Mucosa of descending colon (tissue), 3 donors: ENCODE results near the gene OR1I1. TPM values are rescaled to one million over a fixed set of nuclear protein-coding genes. Genes with fewer than 3 reads are reported as not detected.

ENCODE experiments used
- ATAC-seq: fragments of 200-7000 bp; cut with Tn5 transposase; one replicate; pipeline ENCODE4 v1.9.1; 2020; ENCODE audit warnings: mild to moderate bottlenecking, moderate library complexity
- DNase-seq, 3 donors: peaks; one replicate each; pipeline ENCODE4 v3.0.0-alpha.2; 2020
- H3K36me3 ChIP-seq: fragments of 200-600 bp; one replicate; pipeline ENCODE4 v1.8.0; 2021; ENCODE audit warnings: low read depth, mild to moderate bottlenecking
- H3K4me1 ChIP-seq: fragments of 200-600 bp; one replicate; pipeline ENCODE4 v1.8.0; 2021; ENCODE audit warnings: low read depth, mild to moderate bottlenecking
- H3K4me3 ChIP-seq: fragments of 200-600 bp; one replicate; pipeline ENCODE4 v1.8.0; 2021; ENCODE audit warnings: mild to moderate bottlenecking
- H3K9me3 ChIP-seq: fragments of 200-600 bp; one replicate; pipeline ENCODE4 v1.8.0; 2021; ENCODE audit warnings: mild to moderate bottlenecking
- intact Hi-C, 2 donors: fragments of 100-400 bp; cut with DNase I in 1 of 2; cut with micrococcal nuclease in 1 of 2; formaldehyde crosslinking; loops; one replicate each; pipeline versions ENCODE4 v1.11.0 to v1.11.1; 2022; cut with DNase I, micrococcal nuclease
- total RNA-seq, 3 donors: library from RNA; stranded (reverse); fragmentation: NEBNext Ultra II Directional in 2 of 3; extraction: Animal tissue kit (Norgen Biotek cat#: 25700) in 2 of 3; gene quantifications; one replicate each; pipeline versions ENCODE4 v1.2.1 to v1.2.4, GENCODE V29; 2021 to 2023
- TF ChIP-seq, protein P1 (sequence below): fragments of 200-600 bp; IDR thresholded peaks from one replicate; pipeline ENCODE4 v1.8.0; 2022; ENCODE audit warnings: antibody characterized with exemption, mild to moderate bottlenecking
- donor health status: DM: no; HTN: no; CAD: no; lungs with moderate emphysema.
- donor health status: DM: no; HTN: no; CAD: no.
- donor health status: DM: no; HTN: yes; CAD: no.

The OR1I1 gene
- total RNA-seq, 3 donors from 2014 or later = not detected

DNA sequence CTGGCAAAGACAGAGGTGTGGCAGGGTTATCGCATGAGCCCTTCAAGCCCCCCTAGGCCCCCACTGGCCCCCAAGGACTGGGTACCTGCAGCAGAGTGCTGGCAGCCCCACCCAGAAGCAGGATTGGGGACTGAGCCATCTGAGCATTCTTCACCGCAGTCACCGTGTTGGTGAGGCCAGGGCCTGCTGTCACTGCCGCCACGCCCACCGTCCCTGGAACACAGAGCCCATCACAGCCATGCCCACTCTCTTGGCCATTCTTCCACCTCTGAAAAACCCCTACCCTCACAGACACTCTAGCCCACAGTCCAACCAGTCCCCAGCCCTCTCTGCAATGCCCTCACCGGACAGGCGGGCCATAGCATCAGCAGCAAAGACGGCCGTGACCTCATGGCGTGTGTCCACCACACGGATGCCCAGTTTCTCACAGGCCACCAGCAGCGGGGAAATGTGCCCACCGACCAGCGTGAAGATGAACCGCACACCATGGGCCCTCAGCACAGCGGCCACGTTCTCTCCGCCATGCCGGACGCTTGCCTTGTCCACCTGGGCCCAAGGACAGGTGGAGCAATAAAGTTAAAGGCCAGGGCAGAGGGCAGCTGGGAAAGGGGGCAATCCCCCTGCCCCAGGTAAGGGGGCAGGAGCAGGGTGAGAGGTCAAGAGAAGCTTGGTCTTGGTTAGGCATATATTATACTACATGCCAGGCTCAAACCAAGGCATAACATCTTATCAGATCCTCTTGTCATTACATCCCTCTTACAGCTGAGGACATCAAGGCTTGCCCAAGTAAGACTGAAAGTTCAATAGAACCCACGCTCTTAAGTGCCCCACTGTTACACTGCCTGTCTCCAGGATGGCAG, 41.2 kb downstream of the OR1I1 start:
- Histone ChIP-seq H3K4me3 (no peak overlapping the region), H3K36me3 (no peaks in the 10 kb centered on the region), H3K9me3 (no peaks in the 10 kb centered on the region), H3K4me1 (peaks cover 12% of the 10 kb centered on the region)
- DNase-seq = no peak
- TF ChIP-seq, protein P1, sequence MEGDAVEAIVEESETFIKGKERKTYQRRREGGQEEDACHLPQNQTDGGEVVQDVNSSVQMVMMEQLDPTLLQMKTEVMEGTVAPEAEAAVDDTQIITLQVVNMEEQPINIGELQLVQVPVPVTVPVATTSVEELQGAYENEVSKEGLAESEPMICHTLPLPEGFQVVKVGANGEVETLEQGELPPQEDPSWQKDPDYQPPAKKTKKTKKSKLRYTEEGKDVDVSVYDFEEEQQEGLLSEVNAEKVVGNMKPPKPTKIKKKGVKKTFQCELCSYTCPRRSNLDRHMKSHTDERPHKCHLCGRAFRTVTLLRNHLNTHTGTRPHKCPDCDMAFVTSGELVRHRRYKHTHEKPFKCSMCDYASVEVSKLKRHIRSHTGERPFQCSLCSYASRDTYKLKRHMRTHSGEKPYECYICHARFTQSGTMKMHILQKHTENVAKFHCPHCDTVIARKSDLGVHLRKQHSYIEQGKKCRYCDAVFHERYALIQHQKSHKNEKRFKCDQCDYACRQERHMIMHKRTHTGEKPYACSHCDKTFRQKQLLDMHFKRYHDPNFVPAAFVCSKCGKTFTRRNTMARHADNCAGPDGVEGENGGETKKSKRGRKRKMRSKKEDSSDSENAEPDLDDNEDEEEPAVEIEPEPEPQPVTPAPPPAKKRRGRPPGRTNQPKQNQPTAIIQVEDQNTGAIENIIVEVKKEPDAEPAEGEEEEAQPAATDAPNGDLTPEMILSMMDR = no peak
- intact Hi-C loops = no loop called here
- ATAC-seq = no peak

DNA sequence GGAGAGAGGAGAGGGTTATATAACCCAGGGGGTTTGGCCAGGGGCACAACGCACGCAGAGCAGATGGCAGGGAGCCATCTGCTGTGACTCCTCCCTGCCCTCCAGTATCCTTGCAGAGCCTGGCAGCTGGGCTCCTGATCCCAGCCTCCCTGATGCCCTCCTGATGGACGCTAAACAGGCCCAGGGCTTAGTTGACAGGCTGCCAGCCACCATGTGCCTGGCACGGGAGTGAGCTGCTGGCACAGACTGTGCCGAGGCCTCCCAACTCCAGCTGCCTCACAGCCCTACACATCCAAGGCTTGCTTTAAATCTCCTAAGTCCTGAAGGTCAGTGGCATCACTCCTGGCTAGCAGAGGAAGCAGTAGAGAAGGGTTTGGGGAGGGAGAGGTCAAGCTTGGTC, 41.9 kb downstream of the OR1I1 start:
- Histone ChIP-seq H3K9me3 (no peaks in the 10 kb centered on the region), H3K36me3 (no peaks in the 10 kb centered on the region)
- TF ChIP-seq, protein P1 = no peak

DNA sequence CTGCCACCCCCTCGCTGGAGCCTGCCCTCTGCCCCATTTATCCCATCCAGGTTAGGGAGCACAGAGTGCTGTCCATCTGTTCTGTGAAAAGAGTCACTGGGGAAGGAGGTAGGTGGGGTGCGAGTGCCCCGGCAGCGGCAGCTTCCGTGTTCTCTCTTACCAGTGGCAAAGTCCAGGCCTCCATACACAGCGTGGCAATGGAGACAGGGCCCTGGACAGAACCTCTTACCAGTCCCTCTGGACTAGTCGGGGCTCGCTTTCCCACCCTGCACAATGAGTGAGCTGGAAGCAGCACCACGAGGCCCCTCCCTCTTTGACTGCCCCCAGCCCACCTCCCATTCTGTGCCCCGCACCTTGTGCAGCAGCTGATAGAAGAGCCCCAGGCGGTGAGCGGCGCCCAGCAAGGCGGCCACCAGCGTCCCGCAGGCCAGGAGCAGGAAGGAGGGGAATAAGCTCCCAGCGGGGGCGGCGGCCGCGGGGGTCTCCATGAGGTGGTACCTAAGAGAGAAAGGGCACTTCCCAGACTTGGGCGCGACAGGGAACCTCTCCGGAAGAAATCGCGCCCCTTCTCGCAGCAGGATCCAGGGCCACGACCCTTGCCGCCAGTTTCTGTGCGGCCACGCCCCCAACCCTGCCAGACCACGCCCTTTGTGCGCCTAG, 42.7 kb downstream of the OR1I1 start:
- H3K4me3 ChIP-seq = peak overlapping the region; percentile 43
- H3K36me3 ChIP-seq = no peaks in the 10 kb centered on the region
- TF ChIP-seq, protein P1 = no peak
- no peaks in the 10 kb centered on the region for H3K9me3 ChIP-seq
- peak; percentile 67 for ATAC-seq
- DNase-seq = peak; percentile 74 to 93 (median 76)
- H3K4me1 ChIP-seq = peaks cover 21% of the 10 kb centered on the region
- intact Hi-C loops = no loop called here

More for the DNA sequence above, 41.9 kb downstream of the OR1I1 start:
- Histone ChIP-seq H3K4me1 (peaks cover 19% of the 10 kb centered on the region), H3K4me3 (no peak overlapping the region)
- peak; percentile 1 for ATAC-seq
- peak in 2 of 3 donors; percentile 45 to 61 for DNase-seq
- intact Hi-C loops = no loop called here

DNA sequence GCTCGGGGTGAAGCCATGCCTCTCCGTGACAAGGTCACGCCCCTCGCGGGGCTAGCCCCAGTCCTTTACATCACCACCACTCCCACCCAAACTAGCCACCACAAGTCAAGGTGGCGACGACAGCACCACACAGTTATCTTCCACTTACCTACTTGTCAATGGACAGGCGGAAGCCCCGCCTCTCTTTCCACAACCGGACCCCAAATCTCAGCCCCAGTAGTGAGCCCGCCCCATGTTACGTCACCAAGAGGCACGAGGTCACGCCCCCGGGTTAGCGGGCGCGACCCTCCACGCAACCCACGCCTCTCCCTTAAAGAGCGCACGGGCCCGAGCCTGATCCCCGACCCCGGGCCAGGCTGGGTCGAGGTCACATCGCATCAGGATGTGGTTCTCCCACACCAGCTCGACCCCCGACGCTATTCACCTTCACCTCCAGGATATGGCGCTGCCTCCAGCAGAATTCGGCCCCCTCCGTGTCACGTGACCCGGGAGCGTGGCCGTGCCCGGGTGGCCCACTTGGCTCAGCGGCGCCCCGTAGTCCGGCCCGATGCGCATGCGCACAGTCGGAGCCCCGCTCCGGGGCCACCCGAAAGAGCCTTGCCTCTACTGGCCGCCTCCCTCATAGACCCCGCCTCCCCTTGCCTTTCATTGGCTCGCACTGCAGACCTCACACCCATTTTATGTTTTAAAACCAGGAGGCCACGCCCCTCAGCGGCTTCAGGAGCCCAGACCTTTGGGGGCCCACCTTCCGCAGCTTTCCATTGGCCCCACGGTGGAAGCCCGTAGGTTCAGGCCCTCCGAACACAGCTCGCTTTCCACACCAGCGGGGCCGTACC, 43.4 kb downstream of the OR1I1 start:
- DNase-seq (peak; percentile 99), ATAC-seq (peak; percentile 92)
- intact Hi-C loops = no loop called here
- TF ChIP-seq, protein P1 = no peak
- Histone ChIP-seq H3K9me3 (no peaks in the 10 kb centered on the region), H3K4me3 (peak overlapping the region; percentile 43), H3K36me3 (no peaks in the 10 kb centered on the region), H3K4me1 (peaks cover 21% of the 10 kb centered on the region)

DNA sequence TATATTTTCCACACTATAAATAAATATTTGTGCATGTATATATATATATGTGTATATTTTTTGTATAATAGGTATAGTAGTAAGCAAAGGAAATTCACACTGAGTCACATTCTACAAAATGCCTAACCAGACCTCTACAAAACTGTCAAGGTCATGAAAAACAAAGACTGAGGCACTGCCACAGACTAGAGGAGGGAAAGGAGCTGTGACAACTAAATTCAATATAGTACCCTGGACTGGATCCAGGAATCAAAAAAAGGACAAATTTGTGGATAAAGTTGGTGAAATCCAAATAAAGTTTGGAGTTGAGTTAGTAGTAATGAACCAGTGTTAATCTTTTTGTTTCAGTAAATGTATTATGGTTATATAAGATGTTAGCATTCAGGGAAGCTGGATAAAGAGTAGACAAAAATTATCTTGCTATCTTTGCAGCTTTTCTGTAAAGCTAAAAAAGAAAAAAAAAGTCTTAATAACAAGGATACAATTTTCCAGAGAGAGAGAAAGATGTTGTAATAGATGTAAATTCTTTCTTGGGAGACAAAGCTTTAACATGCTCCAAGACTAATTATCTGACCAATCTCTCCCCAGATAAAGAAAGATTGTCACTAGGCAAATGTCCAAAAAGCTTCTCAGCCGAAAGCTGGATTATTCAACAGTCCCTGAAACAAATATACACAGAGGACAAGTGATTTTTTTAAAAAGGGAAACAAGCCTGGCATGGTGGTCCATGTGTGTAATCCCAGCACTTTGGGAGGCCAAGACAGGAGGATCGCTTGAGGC, 44.3 kb downstream of the OR1I1 start:
- intact Hi-C loops = no loop called here
- ATAC-seq (no peak), DNase-seq (no peak)
- Histone ChIP-seq H3K36me3 (no peaks in the 10 kb centered on the region), H3K4me3 (no peak overlapping the region), H3K4me1 (peaks cover 21% of the 10 kb centered on the region), H3K9me3 (no peaks in the 10 kb centered on the region)
- TF ChIP-seq, protein P1 = no peak
